Retinal pigment epithelial cell (primary cell): Measurements from ENCODE around the gene CBX8.
"Not testable (repeated sequence)": the region's sequence is repeated elsewhere in the genome, so short reads cannot be mapped to it uniquely, and the experiment has no call there.

Experiments used
- DNase-seq: peaks from one replicate; pipeline ENCODE4 v3.0.0-alpha.2; 2010; ENCODE audit warnings: low read depth
- H3K4me3 ChIP-seq: 2 replicates; pipeline ENCODE4 v1.5.1; 2011; ENCODE audit warnings: mild to moderate bottlenecking, low read length, control low read depth, moderate library complexity
- CTCF ChIP-seq: conservative IDR thresholded peaks from 2 replicates; pipeline ENCODE4 v1.5.1; 2011; ENCODE audit warnings: low read depth, low read length, control low read depth, inconsistent platforms

CBX8 gene

DNA sequence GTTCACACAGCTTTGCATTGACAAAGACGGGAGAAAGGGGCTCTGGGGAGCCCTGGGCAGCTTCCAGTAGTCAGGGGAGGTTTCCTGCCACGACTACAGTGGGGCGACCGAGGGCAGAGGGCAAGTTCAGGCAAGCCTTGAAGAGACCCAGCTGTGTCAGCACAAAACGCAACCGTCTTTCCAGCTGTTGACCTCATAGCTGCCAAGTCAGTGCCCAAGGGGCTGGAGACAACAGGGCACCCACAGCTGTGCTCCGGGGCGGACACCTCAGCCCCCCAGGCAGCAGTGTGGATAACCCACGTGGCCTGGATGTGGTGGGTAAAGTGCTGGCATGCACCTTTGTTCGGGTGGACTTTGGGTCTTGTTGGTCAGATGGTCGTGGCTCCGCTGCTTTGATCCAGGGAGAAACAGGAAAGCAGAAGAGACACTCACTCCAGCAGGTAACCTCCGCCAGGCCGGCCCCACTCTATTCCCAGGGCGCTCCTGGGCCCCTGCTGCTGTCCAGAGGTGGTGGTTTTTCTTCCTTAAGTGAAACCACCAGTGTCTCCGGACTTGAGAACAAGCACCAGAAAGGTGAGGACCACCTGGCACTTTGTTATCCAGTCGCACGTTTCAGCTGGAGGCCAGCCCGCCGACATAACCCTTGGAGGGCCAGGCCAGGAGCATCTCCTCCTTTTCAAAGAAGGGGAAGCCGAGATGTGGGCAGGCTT is 36.5 kb downstream of the CBX8 start:
- DNase-seq = no peak
- no peak for TF ChIP-seq CTCF
- H3K4me3 ChIP-seq = no peak overlapping the region

- H3K4me3 ChIP-seq = no peak overlapping the region
- no peak for DNase-seq
- no peak for TF ChIP-seq CTCF
Observed at GRCh38 chr17:79758271-79758670, 38.6 kb downstream of the CBX8 start.

GRCh38 chr17:79757140-79757745 is 39.6 kb downstream of the CBX8 start:
- H3K4me3 ChIP-seq = no peak overlapping the region
- DNase-seq = no peak
- no peak for TF ChIP-seq CTCF

DNA sequence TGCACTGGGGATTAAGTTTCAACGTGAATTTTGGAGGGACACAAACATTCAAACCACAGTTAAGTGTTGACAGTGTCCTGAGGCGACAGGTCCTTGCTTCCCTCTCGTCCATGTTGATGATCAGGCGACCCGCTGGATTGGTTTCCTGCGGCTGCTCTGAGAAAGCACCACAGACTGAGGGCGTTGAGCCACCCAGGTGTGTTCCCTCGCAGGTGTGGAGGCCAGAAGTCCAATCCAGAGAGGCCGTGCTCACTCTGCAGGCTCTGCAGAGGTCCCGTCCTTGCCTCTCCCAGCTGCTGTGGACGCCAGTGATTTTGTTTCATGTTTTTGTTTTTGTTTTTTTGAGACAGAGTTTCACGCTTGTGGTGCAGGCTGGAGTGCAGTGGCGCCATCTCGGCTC is 41.3 kb downstream of the CBX8 start:
- DNase-seq = no peak
- TF ChIP-seq CTCF = no peak
- no peak overlapping the region for H3K4me3 ChIP-seq

DNA sequence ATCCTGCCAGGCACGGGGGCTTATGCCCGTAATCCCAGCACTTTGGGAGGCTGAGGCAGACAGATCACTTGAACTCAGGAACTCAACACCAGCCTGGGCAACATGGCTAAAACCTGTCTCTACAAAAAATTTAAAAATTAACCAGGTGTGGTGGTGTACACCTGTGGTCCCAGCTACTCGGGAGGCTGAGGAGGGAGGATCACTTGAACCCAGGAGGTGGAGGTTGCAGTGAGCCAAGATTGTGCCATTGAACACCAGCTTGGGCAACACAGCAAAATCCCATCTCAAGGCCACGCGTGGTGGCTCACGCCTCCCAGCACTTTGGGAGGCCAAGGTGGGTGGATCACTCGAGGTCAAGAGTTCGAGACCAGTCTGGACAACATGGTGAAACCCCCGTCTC is 42.0 kb downstream of the CBX8 start:
- H3K4me3 ChIP-seq, DNase-seq: not testable (repeated sequence)

DNA sequence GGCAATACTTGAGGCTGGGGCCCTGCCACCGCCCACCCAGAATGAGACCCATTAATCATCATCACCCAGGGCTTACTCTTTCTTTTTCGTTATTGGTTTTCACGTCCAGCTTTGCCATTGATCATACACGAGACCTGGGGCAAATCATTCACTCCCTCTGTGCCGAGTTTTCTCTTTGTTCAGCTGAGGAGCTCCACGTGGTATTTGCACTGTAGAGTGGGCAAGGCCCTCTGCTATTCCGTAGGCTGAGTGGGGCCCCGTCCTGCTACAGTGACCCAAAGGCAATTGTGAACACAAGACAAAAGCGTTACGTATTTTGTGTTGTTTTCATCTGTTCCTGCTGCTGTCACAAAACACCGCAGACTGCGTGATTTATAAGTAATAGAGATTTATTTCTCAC is 42.5 kb downstream of the CBX8 start:
- no peak for TF ChIP-seq CTCF
- H3K4me3 ChIP-seq = no peak overlapping the region
- no peak for DNase-seq

DNA sequence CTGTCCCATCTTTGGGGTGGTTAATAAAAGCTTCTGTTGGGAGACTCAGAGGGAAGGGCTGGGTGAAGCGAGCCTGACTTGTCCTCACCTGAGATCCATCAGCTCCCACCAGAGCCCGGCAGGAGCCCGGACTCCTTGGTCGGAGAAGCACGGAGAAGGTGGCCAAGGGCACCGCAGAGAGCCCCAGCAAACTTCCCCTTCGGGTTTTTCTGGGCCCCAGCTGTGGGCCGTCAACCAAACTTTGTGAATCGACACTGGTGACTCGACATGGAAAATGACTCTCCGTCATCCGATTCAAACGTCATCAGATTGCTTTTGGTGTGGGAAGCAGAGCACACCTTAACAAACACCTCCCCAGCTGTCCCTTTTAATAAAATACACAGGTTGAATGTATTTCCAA is 44.7 kb downstream of the CBX8 start:
- TF ChIP-seq CTCF = no peak
- no peak for DNase-seq
- H3K4me3 ChIP-seq = no peak overlapping the region
